ENCODE results near the gene DUOX1.

DNA sequence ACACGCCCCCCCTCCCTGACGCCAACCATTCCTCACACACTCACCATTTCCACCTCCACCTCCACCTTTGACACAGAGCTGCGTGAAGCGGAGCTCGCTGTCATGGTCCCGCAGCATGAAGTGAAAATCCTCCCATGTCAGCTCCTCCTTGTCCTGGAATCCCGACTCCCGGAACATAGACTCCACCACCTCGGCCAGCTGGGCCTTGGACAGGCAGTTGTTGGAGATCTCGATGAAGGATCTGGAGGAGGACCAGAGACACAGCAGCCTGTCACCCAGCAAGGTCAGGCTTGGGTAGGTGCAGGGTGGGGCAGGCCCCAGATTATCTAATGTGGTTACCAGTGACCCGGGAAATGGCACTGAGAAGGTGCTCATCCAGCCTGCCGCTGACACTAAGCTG lies 28.0 kb upstream of the DUOX1 start:
- TF ChIP-seq EZH2 (IDR thresholded peaks at IDR 0.05) (no peak), POLR2AphosphoS5 (IDR thresholded peaks at IDR 0.05; ENCODE audit: borderline replicate concordance, low read depth, low read length) (no peak)
